GM04503 (cell line): ENCODE data around the gene CYP1B1.
"Not testable (repeated sequence)": the region's sequence is repeated elsewhere in the genome, so short reads cannot be mapped to it uniquely, and the experiment has no call there.

Source experiments
- DNase-seq: peaks from one replicate; pipeline ENCODE4 v3.0.0-alpha.2; 2012; ENCODE audit warnings: low read depth

Gene CYP1B1

DNA sequence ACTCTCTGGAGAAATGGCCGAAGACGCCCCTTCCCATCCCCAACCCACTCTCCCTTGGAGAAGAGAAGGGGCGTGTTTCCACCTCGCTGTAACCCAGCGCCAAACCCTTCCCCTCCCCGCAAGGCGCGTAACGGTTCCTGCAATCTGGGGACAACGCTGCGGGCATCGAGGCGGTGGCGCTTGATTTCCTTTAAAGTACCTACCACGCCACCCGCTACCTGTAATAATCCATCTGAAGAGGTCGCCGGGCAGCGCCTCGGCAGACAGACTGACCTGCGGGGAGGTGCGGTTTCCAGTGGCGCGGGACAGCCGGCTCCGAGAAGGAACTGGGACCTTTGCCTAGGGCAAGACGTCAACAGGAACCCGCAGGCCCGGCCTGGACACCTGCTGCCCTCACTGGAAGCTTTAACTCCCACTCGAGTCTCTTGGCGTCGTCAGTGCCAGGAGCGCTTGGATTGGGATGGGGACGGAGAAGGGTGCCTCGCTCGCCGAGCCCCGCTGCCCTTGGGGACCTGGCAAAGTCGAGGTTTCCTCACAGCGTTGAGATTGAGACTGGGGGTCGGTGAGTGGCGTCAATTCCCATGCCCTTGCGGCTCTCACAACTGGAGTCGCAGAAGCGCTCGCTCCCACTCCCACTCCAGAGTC lies at the start of gene CYP1B1:
TSS of gene CYP1B1 (minus strand) at position 645 of the 645 bp plus-strand sequence. CDS start 763 bp downstream, outside the sequence.
- no peak for DNase-seq

DNA sequence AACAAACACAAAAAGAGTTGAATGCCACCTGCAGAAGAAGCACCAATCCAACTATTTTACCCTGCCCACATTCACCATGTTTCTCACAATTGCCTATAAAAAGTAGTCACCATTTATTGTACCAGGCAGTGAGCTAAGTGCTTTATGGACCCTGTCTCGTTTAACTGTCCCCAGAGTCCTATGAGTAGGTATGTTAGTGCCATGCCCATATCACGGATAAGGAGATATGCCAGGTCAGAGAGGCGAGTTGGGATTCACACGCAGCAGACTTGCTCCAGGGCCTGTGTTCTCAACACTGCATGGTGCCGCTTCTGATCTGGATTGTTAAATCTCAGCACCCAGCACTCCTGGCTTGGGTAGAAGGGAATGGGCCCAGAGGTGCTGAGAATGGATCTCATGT lies 49.1 kb upstream of the CYP1B1 start:
- DNase-seq = no peak

DNA sequence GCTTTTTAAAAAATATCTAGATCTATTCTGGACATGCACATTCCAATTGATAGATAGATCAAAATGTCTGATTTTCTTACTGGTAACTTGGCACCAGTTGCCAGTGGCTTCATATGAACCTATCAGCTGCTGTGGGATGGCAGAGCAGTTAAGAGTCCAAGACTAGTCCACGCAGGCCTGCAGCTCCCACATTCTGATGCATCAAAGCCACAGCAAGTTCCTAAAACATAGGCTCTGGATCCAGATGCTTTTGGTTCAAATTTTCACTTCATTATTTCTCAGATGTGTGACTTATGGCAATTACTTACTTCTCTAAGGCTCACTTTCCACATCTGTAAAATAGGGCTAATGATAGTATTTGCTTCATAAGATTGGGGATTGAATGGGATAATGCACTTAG lies 48.0 kb upstream of the CYP1B1 start:
- DNase-seq = no peak

- no peak for DNase-seq
Observed at GRCh38 chr2:38122344-38122743, 46.4 kb upstream of the CYP1B1 start.

DNA sequence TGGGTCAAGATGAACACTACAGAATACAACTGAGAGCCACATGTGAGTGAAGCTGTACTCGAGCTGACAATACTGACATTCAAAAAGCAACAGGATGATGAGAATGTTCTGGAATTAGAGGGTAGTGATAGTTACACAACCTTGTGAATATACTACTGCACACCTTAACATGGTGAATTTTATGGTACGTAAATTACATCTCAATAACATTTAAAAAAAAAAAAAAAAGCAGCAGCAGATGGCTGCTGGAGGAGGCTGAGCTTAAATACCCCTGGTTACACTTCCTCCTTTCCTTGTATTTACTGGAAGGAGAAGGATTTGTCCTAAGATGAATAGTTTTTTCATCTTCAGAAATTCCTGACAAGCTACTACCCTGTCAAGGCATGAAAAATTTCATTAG lies 45.5 kb upstream of the CYP1B1 start:
- DNase-seq = no peak

DNA sequence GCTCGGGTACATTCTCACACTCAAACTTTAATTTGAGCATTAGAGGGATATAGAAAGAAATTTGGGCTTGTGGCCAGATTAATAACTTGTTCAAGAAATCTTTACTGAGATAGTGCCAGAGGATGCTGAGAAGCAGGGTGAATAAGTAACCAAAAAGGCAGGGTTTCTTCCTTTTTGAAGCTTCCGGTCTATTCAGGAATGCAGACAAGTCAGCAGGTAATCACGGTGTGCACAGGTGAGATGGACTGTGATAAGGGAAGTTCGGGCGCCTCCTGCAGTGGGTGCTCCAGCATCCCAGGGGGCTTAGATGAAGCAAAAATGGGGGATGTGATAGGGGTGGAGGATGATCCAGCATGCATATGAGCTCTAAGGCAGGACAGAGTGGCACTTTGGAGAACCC lies 44.9 kb upstream of the CYP1B1 start:
- DNase-seq = no peak

DNA sequence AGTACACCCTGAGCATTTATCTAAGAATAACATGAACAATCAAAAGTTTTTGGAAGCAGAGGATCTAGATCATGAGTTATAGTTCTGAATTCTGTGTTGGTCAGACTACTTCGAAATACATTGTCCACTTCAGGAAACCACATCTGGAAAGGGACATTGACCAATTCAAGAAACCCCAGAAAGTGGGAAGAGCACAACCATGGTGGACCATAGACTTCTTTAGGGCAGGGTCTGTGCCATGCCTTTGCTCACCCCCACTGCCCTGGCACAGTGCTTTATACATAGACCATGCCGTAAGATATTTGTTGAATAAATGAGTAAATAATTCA lies 44.3 kb upstream of the CYP1B1 start:
- no peak for DNase-seq

- DNase-seq = no peak
Observed at GRCh38 chr2:38116762-38117161, 40.8 kb upstream of the CYP1B1 start.

- DNase-seq = no peak
Observed at GRCh38 chr2:38115216-38116032, 39.5 kb upstream of the CYP1B1 start.

DNA sequence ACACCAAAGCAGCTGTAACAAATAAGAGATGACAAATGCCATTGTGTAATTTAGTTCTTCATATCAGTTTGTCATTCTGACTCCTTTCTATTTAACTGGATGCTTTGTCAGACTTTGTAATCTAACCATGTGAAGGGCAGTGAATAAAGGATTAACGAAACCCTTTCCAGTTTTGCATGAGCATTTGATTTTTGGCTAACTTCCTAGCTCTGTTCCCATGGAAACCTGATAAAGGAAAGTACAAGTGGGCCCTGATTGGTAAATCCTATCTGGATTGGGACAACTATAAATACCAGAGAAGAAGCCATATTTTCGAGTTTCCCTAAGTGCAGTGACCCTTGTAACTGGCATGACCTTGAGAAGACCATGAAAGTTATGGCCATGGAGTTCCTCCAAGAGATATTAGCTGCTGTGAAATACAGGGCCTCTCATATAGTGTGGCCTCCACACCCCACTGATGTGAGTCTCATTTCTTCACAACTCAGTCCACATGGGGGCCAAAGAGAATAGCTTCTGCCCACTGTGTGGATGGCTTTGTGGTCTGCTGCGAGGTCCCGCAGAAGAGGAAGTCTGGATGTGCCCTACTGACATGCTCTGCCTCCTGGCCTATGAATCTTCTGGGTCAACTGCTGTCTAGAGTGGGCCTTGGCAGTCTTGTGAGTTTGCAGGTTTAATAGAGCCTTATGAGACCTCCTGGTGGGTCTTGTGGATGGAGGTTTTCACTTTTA lies 38.2 kb upstream of the CYP1B1 start:
- no peak for DNase-seq

GRCh38 chr2:38113051-38113450 lies 37.1 kb upstream of the CYP1B1 start:
- no peak for DNase-seq

GRCh38 chr2:38111350-38111749 lies 35.4 kb upstream of the CYP1B1 start:
- DNase-seq = not testable (repeated sequence)

- DNase-seq = no peak
Observed at GRCh38 chr2:38109732-38110181, 33.8 kb upstream of the CYP1B1 start.

GRCh38 chr2:38108907-38109731 lies 33.2 kb upstream of the CYP1B1 start:
- DNase-seq = no peak

DNA sequence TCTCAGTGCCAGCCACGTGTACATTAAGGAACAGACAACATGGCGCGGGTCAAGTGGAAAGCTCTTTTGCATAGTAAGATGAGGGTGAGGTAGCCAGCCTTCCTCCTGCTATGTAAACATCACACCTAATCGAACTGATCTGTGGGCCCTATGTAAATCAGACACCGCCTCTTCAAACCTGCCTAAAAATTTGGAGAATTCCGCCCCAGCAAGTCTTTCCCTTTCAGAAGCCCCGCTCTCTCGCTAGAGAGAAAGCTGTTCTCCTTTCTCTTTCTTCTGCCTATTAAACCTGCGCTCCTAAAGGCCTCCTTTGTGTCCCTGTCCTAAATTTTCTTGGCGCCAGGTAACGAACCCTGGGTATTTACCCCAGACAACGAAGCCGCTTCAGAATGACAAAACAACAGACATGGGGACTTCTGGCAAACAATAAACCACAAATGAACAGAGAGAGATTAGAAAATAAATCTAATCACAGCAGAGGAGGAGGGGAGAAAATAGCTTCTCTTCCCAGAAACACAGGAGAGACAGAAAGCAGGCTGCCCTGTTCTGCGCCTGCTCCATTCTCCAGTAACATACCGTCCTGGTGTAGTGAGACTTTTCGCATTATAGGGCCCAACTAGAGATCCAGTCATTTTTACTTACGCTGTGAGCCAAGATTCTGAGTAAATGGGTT lies 31.9 kb upstream of the CYP1B1 start:
- no peak for DNase-seq

DNA sequence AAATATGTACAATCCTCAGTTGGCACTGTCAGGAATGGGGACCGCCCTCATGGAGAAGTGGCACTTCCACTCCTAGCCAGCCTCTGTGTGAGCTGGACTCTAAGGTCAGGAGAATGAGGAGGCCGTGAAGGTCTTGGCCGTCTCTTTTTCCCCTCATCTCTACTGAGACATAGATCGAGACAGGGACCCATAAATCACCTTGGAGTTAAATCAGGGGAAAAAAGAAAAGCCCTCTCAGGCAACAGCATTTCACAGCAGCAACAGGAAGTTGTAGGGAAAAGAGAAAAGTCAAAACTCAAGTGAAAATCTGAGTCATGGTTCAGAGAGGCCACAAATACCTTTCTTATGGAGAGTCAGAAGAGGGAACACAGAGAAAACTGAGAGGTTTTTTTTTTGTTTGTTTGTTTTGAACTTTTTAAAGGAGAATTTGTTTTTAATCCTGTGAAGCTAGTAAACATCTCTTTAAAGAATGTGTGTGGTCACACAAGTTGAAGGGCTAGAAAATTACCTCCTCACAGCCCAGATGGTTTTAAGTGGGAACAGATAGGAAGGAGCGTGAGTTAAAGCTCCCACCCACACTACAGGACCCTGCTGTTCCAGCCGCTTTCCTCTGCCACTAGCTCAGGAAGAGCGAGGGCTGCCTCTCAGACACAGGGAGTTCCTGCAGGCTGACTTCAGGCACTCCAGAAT lies 30.6 kb upstream of the CYP1B1 start:
- DNase-seq = peak; percentile 58

DNA sequence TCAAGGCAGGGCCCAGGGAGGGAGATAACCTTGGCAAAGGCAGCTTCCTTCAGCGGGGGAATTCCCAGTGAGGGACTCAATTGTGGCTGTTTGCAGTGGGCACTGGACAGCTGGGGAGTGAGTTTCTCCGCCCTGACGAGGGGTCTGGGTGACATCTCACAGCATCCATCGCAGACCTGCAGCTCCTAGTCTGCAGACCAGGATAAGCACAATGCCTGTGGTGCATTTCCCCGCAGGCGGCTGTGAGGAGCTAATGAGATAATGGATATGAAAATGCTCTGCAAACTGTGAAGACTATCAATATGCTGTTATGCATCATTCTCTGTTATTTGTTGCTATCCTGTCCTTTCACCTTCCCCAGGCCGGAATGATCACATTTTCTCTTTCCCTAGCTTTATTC lies 30.0 kb upstream of the CYP1B1 start:
- DNase-seq = no peak

- no peak for DNase-seq
Observed at GRCh38 chr2:38104598-38104997, 28.6 kb upstream of the CYP1B1 start.

DNA sequence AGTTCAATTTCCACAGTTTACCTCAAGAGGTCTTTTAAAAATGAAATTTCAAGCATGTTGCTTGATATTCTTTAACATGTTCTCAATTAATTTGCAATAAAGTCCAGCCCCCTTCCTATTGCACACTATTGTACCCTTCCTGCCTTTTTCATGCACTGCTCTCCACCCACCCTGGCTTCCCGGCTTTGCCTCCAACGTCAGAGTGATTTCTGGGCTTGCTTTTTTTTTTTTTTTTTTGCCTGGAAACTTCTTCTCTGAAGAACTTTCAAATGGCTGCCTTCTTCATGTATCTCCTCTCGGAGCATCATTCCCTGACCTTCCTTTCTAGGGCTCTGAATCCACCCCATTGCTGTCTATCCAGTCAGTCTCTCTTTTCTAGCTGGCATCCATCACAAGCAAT lies 24.4 kb upstream of the CYP1B1 start:
- no peak for DNase-seq

DNA sequence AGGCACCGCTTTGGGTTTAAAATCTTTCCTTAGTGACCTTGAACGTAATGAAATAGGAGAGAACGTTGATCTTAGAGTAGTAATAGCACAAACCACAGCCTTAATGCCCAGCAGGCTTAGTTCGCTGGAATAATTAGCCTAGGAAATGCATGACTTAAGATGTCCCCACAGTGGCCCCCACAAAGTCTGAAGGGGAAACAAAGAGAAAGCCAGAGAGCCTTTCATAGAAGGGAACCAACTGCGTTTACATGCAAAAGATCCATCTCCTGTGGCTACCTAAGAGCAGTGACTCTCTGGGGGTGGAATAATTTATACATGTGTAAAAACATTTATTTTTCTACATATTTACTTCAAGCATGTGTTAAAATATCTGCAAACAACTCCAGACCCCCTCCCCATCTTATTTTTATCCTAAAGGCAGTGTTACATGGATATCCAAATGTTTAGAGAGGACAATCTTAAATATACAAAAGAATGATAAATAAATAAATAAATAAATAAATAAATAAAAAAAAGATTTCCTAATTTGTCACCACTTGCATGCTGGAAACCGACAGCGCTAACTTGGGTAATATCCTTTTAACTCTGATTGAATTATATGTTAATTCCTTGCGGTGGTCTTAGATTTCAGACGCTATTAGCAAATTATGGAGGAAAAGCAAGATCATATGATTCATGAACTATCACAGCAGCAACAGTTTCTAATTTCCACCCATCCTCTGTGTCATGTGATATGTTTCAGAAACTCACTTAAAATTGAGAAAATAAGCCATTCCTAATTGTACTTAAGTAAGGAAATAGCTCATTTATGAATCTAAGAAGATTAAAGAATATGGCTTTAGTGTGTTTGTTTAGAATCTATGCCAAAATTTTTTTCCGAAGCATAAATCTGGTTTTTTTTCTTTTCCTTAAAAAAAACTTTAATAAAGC lies 23.4 kb upstream of the CYP1B1 start:
- DNase-seq = no peak
